HEK293 (cell line): Measurements from ENCODE around the gene NR3C1.

Source experiments
- ZEB2 ChIP-seq: fragments of 450-650 bp; formaldehyde crosslinking; IDR thresholded peaks from 2 replicates; pipeline ENCODE4 v1.5.1; 2016; ENCODE audit warnings: missing biosample characterization, missing genetic modification characterization
- ZFP41 ChIP-seq: fragments of 450-650 bp; formaldehyde crosslinking; IDR thresholded peaks from 2 replicates; pipeline ENCODE4 v1.5.1; 2016; ENCODE audit warnings: missing biosample characterization, missing genetic modification characterization, borderline replicate concordance
- ZNF19 ChIP-seq: fragments of 450-650 bp; formaldehyde crosslinking; IDR thresholded peaks from 2 replicates; pipeline ENCODE4; 2016; ENCODE audit warnings: missing biosample characterization, missing genetic modification characterization, low read depth
- ZNF239 ChIP-seq: fragments of 450-650 bp; formaldehyde crosslinking; IDR thresholded peaks from 2 replicates; pipeline ENCODE4 v1.5.1; 2016; ENCODE audit warnings: missing biosample characterization, missing genetic modification characterization
- ZNF423 ChIP-seq: fragments of 450-650 bp; formaldehyde crosslinking; IDR thresholded peaks from 2 replicates; pipeline ENCODE4 v1.5.1; 2016; ENCODE audit warnings: missing biosample characterization, missing genetic modification characterization
- ZNF529 ChIP-seq: fragments of 450-650 bp; formaldehyde crosslinking; IDR thresholded peaks from 2 replicates; pipeline ENCODE4 v1.5.1; 2017; ENCODE audit warnings: missing genetic modification characterization, missing biosample characterization; ENCODE audit not compliant: insufficient replicate concordance
- TF ChIP-seq, protein P1 (sequence below): fragments of 450-650 bp; formaldehyde crosslinking; IDR thresholded peaks from 2 replicates; pipeline ENCODE4 v1.5.1; 2016; ENCODE audit warnings: missing biosample characterization, missing genetic modification characterization
- TF ChIP-seq, protein P2 (sequence below): fragments of 450-650 bp; IDR thresholded peaks from 2 replicates; pipeline ENCODE4 v1.5.1; 2018; ENCODE audit warnings: missing biosample characterization, missing genetic modification characterization
- TF ChIP-seq, protein P3 (sequence below): fragments of 450-650 bp; formaldehyde crosslinking; IDR thresholded peaks from 2 replicates; pipeline ENCODE4 v1.5.1; 2016; ENCODE audit warnings: missing biosample characterization, missing genetic modification characterization

DNA sequence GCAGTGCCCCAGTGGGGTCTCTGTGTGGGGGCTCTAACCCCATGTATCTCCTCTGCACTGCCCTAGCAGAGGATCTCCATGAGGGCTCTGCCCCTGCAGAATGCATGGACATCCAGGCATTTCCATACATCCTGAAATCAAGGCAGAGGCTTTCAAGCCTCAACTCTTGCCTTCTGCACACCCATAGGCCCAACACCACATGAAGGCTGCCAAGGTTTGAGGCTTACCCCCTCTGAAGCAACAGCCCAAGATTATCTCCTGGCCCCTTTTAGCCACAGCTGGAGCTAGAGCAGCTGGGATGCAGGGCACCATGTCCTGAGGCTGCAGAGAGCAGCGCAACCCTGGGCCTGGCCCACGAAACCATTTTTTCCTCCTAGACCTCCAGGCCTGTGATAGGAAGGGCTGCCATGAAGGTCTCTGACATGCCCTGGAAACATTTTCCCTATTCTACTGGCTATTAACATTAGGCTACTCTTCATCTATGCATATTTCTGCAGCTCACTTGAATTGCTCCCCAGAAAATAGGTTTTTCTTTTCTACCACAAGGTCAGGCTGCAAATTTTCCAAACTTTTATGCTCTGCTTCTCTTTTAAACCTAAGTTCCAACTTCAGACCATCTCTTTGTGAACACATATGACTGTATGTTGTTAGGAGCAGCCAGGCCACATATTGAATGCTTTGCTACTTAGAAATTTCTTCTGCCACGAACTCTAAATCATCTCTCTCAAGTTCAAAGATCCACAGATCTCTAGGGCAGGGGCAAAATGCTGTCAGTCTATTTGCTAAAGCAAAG lies 18.4 kb downstream of the NR3C1 start:
- TF ChIP-seq, protein P1, sequence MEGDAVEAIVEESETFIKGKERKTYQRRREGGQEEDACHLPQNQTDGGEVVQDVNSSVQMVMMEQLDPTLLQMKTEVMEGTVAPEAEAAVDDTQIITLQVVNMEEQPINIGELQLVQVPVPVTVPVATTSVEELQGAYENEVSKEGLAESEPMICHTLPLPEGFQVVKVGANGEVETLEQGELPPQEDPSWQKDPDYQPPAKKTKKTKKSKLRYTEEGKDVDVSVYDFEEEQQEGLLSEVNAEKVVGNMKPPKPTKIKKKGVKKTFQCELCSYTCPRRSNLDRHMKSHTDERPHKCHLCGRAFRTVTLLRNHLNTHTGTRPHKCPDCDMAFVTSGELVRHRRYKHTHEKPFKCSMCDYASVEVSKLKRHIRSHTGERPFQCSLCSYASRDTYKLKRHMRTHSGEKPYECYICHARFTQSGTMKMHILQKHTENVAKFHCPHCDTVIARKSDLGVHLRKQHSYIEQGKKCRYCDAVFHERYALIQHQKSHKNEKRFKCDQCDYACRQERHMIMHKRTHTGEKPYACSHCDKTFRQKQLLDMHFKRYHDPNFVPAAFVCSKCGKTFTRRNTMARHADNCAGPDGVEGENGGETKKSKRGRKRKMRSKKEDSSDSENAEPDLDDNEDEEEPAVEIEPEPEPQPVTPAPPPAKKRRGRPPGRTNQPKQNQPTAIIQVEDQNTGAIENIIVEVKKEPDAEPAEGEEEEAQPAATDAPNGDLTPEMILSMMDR (tag by site-specific recombination) = no peak
- TF ChIP-seq, protein P2, sequence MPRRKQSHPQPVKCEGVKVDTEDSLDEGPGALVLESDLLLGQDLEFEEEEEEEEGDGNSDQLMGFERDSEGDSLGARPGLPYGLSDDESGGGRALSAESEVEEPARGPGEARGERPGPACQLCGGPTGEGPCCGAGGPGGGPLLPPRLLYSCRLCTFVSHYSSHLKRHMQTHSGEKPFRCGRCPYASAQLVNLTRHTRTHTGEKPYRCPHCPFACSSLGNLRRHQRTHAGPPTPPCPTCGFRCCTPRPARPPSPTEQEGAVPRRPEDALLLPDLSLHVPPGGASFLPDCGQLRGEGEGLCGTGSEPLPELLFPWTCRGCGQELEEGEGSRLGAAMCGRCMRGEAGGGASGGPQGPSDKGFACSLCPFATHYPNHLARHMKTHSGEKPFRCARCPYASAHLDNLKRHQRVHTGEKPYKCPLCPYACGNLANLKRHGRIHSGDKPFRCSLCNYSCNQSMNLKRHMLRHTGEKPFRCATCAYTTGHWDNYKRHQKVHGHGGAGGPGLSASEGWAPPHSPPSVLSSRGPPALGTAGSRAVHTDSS (tag by site-specific recombination) = no peak
- TF ChIP-seq ZNF423 (tag by site-specific recombination) (no peak), ZNF529 (tag by site-specific recombination) (no peak), ZNF19 (no peak), ZEB2 (tag by site-specific recombination) (no peak), ZFP41 (tag by site-specific recombination) (no peak), ZNF239 (tag by site-specific recombination) (no peak)
- TF ChIP-seq, protein P3, sequence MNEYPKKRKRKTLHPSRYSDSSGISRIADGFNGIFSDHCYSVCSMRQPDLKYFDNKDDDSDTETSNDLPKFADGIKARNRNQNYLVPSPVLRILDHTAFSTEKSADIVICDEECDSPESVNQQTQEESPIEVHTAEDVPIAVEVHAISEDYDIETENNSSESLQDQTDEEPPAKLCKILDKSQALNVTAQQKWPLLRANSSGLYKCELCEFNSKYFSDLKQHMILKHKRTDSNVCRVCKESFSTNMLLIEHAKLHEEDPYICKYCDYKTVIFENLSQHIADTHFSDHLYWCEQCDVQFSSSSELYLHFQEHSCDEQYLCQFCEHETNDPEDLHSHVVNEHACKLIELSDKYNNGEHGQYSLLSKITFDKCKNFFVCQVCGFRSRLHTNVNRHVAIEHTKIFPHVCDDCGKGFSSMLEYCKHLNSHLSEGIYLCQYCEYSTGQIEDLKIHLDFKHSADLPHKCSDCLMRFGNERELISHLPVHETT (tag by site-specific recombination) = no peak
